Osteoblast (primary cell): ENCODE measurements around the gene GCHFR. TPM values are rescaled to one million over a fixed set of nuclear protein-coding genes. Genes with fewer than 3 reads are reported as not detected.

Experiments used
- DNase-seq: peaks from one replicate; pipeline ENCODE4 v3.0.0; 2011; ENCODE audit warnings: low spot score, mixed read lengths; ENCODE audit not compliant: insufficient read length; ENCODE audit errors: missing footprints
- H2AFZ ChIP-seq: 2 replicates; pipeline ENCODE4 v1.6.0; 2011; ENCODE audit warnings: mild to moderate bottlenecking, low read length
- H3K27ac ChIP-seq: 2 replicates; pipeline ENCODE4 v1.5.1; 2011; ENCODE audit warnings: mild to moderate bottlenecking, low read depth, low read length, moderate library complexity
- H3K27me3 ChIP-seq: 2 replicates; pipeline ENCODE4 v1.6.0; 2012; ENCODE audit warnings: mild to moderate bottlenecking, control low read depth, inconsistent platforms, low read length, moderate library complexity; ENCODE audit not compliant: insufficient read depth
- H3K36me3 ChIP-seq: 2 replicates; pipeline ENCODE4 v1.5.1; 2011; ENCODE audit warnings: mild to moderate bottlenecking, low read length, control low read depth, moderate library complexity; ENCODE audit not compliant: insufficient read depth
- H3K4me1 ChIP-seq: 2 replicates; pipeline ENCODE4 v1.5.1; 2011; ENCODE audit warnings: mild to moderate bottlenecking, low read length, control low read depth, moderate library complexity; ENCODE audit not compliant: insufficient read depth
- H3K4me2 ChIP-seq: 2 replicates; pipeline ENCODE4 v1.6.0; 2011; ENCODE audit warnings: mild to moderate bottlenecking, low read length; ENCODE audit not compliant: insufficient read depth
- H3K4me3 ChIP-seq: fragments of 200-600 bp; sonication (generic); 3 replicates; pipeline ENCODE4 v1.5.1; 2012; ENCODE audit warnings: mild to moderate bottlenecking, low read length, inconsistent platforms; ENCODE audit not compliant: insufficient read depth
- H3K79me2 ChIP-seq: 2 replicates; pipeline ENCODE4 v1.6.0; 2012; ENCODE audit warnings: mild to moderate bottlenecking, low read length, control low read depth, inconsistent platforms; ENCODE audit not compliant: insufficient read depth
- H3K9me3 ChIP-seq: 2 replicates; pipeline ENCODE4 v1.5.1; 2011; ENCODE audit warnings: low read depth, low read length, control low read depth
- H4K20me1 ChIP-seq: 2 replicates; pipeline ENCODE4 v1.6.0; 2012; ENCODE audit warnings: mild to moderate bottlenecking, low read length, control low read depth; ENCODE audit not compliant: insufficient read depth
- CTCF ChIP-seq: IDR thresholded peaks from 2 replicates; pipeline ENCODE4 v1.5.1; 2011; ENCODE audit warnings: mild to moderate bottlenecking, low read depth, low read length, moderate library complexity; ENCODE audit errors: extremely low read depth
- total RNA-seq: library from RNA; depleted of rRNA; stranded (reverse); fragments of >200 nt; gene quantifications from 2 replicates; pipeline ENCODE4 v1.2.3, GENCODE V29; 2012

GCHFR gene
- total RNA-seq, 1 donor: 4.7 TPM

- no peak overlapping the region for H2AFZ ChIP-seq
- peaks cover 4% of the 10 kb centered on the region for H3K36me3 ChIP-seq
- no peak overlapping the region for H3K4me3 ChIP-seq
- H3K4me1 ChIP-seq: peaks cover 33% of the 10 kb centered on the region
- H4K20me1 ChIP-seq: peaks cover 28% of the 10 kb centered on the region
- H3K27me3 ChIP-seq: no peaks in the 10 kb centered on the region
- H3K27ac ChIP-seq: peak overlapping the region; percentile 54
- peak overlapping the region; percentile 28 for H3K4me2 ChIP-seq
- no peak for TF ChIP-seq CTCF
- peaks cover 52% of the 10 kb centered on the region for H3K79me2 ChIP-seq
- peak; percentile 72 for DNase-seq
- H3K9me3 ChIP-seq: no peaks in the 10 kb centered on the region
Measured at GRCh38 chr15:40790718-40791117, 26.9 kb downstream of the GCHFR start.

GRCh38 chr15:40792394-40792793, 28.5 kb downstream of the GCHFR start:
- TF ChIP-seq CTCF: no peak
- Histone ChIP-seq H4K20me1 (peaks cover 13% of the 10 kb centered on the region), H3K4me1 (peaks cover 23% of the 10 kb centered on the region), H3K4me3 (no peak overlapping the region), H3K36me3 (peaks cover 4% of the 10 kb centered on the region), H3K4me2 (no peak overlapping the region), H3K9me3 (no peaks in the 10 kb centered on the region), H2AFZ (no peak overlapping the region), H3K27me3 (no peaks in the 10 kb centered on the region), H3K27ac (no peak overlapping the region), H3K79me2 (peaks cover 55% of the 10 kb centered on the region)
- DNase-seq: no peak

GRCh38 chr15:40793216-40793989, 29.5 kb downstream of the GCHFR start:
- peaks cover 4% of the 10 kb centered on the region for H3K36me3 ChIP-seq

More at GRCh38 chr15:40793216-40793989, 29.5 kb downstream of the GCHFR start:
- H3K4me2 ChIP-seq: peak overlapping the region; percentile 66
- no peaks in the 10 kb centered on the region for H3K27me3 ChIP-seq
- TF ChIP-seq CTCF: no peak
- peaks cover 6% of the 10 kb centered on the region for H4K20me1 ChIP-seq
- H3K79me2 ChIP-seq: peaks cover 59% of the 10 kb centered on the region
- no peaks in the 10 kb centered on the region for H3K9me3 ChIP-seq
- peaks cover 17% of the 10 kb centered on the region for H3K4me1 ChIP-seq
- H3K4me3 ChIP-seq: peak overlapping the region; percentile 27
- peak; percentile 53 for DNase-seq
- H3K27ac ChIP-seq: peak overlapping the region; percentile 70
- peak overlapping the region; percentile 56 for H2AFZ ChIP-seq
